M059J (cell line): ENCODE data around the gene FBXO2. TPM values are rescaled to one million over a fixed set of nuclear protein-coding genes. Genes with fewer than 3 reads are reported as not detected.
A peak's percentile ranks its signal among the peaks of the same experiment; 100 is the strongest.

Experiments used
- DNase-seq: peaks from one replicate; pipeline ENCODE4 v3.0.0-alpha.2; 2012; ENCODE audit warnings: low read depth
- total RNA-seq: library from RNA; depleted of rRNA; stranded (reverse); fragments of >200 nt; shearing (Covaris generic); gene quantifications from 2 replicates; pipeline ENCODE4 v1.2.3, GENCODE V29; 2014

FBXO2 gene
- total RNA-seq, 1 experiment from 2014 or later = 7.5 TPM

GRCh38 chr1:11682287-11682771 is 28.1 kb upstream of the FBXO2 start:
- DNase-seq = no peak

DNA sequence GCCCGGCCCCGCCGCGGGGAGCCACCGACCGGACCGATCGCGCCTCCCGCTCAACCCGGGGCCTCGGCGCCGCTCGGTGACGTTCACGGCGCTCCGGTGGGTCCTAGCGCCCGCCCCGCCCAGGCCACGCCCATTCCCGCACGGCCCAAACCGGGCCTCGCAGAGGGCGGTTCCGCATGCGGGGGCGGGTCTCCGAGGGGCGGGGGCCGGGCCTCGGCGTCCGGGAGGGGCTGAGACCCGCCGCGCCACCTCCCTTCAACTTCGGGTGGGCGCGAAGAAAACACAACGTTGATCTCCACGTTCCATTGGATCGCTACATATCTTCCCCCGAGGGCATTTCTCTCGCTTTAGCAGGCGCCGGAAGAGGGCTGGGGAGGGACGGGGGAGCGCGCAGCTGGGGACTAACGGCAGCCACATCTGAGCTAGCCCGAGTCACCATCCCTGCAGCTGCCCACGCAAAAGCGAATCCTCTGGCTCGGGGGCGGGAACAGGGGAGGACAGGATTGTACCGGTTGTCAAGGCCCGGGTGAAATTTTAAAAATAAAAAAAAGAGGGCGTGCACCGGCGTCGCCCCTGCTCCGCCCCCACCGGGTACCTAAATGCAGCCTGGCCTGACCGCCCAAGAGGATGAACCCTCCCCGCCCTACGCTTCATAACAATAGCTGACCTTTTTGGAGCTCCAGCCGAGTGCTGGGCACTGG is 27.0 kb upstream of the FBXO2 start, which contains the start of gene MAD2L2:
MAD2L2 (minus strand) TSS at position 78 of the 701 bp plus-strand sequence. CDS start 547 bp downstream, outside the sequence.
- DNase-seq = peak; percentile 85

- DNase-seq = peak; percentile 41
These were observed 26.2 kb upstream of the FBXO2 start for GRCh38 chr1:11680270-11681070.

- no peak for DNase-seq
These were observed 24.2 kb upstream of the FBXO2 start for GRCh38 chr1:11678442-11678841.

- DNase-seq = no peak
These were observed 22.3 kb upstream of the FBXO2 start for GRCh38 chr1:11676386-11677103.

DNA sequence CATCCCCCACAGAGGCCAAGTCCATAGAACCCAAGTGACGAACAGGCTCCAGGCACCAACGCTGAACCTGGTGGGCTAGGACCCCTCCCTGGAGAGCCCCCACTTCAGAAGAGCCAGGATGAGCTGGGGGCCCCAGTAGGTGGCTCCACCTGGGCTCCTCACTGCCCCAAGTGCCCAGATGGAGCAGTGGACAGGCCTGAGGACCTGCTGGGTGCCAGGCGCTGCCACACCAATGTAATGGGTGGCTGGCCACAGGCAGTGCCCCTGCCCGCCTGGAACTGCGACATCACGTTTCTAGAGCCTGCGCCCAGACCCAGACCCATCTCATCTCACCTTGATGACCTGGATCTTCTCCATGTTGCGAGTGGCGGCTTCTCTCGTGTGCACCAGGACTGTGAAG is 21.1 kb upstream of the FBXO2 start:
- no peak for DNase-seq

GRCh38 chr1:11674488-11674887 is 20.3 kb upstream of the FBXO2 start:
- no peak for DNase-seq

DNA sequence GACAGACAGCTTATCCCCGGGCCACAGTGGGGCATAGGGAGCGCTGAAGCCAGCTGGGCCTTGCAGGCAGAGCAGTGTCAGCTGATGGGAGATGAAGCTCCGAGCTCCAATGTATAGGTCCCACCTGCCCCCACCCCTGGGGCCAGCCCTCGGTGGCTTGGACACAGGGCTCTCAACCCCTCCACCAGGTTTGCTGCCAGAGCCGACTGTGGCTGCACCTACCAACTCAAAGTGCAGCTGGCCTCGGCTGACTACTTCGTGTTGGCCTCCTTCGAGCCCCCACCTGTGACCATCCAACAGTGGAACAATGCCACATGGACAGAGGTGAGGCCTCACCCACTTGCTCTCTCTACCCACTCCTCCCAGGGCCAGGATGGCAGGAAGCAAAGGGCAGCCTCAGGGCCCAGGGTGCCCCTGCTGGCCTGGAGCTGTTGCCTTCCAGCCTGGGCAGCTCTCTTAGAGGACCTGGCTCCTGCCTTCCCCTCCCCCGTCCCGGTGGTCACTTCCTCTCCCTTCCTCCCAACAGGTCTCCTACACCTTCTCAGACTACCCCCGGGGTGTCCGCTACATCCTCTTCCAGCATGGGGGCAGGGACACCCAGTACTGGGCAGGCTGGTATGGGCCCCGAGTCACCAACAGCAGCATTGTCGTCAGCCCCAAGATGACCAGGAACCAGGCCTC is 19.0 kb upstream of the FBXO2 start:
- DNase-seq = no peak

DNA sequence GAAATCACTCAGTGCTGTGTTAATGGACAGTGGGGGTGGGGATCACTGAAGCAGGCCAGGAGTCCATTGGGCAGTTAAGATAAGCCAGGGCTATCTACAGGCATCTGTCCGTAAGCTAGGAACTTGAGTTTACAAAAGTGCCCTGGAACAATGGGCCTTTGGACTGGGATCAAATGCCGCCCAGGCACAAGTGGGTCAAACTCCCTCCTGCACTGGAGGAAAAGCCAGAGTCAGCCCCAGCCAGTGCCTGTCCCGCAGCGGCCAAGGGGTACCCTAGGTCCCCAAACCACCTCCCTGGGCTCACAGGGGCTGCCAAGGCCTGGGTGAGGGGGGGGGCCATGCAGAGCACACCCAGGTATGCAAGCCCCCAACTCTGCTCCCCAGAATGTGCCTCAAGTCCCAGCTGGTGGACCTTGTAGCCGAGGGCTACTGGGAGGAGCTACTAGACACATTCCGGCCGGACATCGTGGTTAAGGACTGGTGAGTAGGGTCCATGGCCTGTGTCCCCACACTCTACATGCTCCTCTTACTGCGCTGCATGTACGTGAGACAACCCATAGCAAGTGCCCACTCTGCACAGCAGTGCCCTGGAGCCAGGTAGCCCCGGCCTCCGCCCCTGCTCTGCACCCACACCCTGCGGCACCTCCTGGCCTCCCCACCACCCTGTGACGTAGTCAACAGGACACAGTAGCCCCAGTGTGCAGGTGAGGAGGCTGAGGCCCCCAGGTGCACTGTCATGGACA is 17.5 kb upstream of the FBXO2 start:
- no peak for DNase-seq

DNA sequence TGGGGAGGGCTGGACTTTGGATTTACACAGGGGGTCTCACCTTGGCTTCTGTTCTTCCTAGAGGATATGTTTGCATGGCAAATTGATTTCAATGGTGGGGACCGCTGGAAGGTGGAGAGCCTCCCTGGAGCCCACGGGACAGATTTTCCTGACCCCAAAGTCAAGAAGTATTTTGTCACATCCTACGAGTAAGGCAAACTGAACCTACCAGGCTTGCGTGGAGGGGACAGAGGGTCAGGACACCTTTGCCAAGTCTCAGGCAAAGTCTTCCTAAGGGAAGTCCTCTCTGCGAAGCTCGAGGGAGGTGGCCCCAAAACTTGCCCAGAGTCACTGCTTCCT is 16.9 kb upstream of the FBXO2 start:
- no peak for DNase-seq

DNA sequence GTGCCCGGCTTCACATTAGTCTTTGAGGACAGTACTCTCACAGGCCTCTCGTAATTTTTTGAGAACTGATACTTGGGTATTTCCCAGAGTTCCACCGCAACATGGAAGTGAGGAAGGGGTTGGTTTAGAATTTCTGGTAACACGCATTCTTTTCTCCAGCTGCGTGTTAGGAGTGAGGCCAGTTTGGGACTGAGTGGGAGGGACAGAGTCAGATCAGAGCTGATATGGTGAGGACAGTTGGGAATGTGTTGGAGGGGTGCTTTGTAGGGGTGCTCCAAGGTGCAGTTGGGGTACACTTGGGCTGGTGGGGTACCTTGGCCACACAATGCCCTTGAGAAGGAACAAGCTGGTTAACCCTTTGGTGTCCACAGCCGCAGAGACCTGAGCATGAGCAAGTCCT is 16.5 kb upstream of the FBXO2 start:
- DNase-seq = no peak

DNA sequence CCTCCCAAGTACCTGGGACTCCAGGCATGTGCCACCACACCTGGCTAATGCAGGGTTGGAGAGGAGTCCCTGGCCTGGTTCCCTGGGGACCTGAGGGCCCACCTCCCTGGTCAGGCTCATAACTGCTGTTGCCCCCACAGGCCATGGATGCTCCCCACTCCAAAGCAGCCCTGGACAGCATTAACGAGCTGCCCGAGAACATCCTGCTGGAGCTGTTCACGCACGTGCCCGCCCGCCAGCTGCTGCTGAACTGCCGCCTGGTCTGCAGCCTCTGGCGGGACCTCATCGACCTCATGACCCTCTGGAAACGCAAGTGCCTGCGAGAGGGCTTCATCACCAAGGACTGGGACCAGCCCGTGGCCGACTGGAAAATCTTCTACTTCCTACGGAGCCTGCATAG is 14.3 kb upstream of the FBXO2 start:
- no peak for DNase-seq

GRCh38 chr1:11664336-11665065 is 10.3 kb upstream of the FBXO2 start:
- DNase-seq = peak; percentile 40

DNA sequence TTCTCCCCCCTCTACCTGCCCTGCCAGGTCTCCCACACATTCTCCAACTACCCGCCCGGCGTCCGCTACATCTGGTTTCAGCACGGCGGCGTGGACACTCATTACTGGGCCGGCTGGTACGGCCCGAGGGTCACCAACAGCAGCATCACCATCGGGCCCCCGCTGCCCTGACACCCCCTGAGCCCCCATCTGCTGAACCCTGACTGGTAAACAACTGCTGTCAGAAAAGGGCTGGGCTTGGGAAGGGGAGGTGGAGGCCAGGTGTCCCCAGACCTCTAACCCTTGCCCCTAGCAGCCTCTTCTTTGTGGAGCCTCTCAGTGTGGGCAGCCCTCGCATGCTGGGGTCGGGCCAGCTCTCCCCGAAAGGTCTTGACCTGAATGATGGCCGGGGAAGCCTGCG is 6.9 kb upstream of the FBXO2 start:
- DNase-seq = no peak

GRCh38 chr1:11659748-11660147 is 5.5 kb upstream of the FBXO2 start:
- DNase-seq = no peak

- DNase-seq = no peak
These were observed 4.3 kb upstream of the FBXO2 start for GRCh38 chr1:11658542-11658941.

DNA sequence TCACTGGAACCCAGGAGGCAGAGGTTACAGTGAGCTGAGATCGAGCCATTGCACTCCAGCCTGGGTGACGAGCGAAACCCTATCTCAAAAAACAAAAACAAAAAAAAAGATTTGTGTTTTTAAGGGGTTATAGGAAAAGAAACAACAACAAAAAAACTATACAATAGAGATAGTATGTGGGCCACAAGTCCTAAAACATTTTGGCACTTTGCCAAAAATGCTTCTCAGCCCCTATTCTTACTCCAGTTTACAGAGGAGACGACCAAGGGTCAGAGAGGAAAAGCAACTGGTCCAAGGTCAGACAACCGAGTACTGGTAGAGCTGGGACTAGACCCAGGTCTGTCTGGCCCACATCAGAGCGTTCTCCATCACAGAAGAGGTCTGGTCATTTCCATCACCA is 3.4 kb upstream of the FBXO2 start:
- no peak for DNase-seq

- DNase-seq = no peak
These were observed 945 bp upstream of the FBXO2 start for GRCh38 chr1:11654939-11655808.

DNA sequence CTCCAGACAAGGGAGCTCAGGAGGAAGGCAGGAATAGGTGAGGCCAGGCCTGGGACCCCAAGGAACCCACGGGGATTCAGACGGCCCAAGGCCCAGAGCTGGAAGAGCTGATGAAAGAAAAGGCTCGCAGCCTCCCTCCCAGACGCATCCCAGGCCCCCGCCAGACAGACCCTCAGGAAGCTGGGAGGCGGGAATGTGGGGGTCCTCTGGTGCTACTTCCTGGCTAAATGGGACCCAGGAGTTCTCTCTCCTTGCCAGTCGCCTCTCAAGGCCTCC is 430 bp downstream of the FBXO2 start:
- DNase-seq = no peak
